ENCODE measurements around the gene CCDC158.
"Not testable (repeated sequence)": the region's sequence is repeated elsewhere in the genome, so short reads cannot be mapped to it uniquely, and the experiment has no call there.

CCDC158 gene

DNA sequence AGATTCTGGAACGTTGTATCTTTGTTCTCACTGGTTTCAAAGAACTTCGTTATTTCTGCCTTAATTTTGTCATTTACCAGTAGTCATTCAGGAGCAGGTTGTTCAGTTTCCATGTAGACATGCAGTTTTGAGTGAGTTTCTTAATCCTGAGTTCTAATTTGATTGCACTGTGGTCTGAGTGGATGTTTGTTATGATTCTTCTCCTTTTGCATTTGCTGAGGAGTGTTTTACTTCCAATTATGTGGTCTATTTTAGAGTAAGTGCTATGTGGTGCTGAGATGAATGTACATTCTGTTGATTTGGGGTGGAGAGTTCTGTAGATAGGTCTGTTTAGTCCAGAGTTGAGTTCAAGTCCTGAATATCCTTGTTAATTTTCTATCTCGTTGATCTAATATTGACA, 133.1 kb downstream of the CCDC158 start:
- H3K4me3 ChIP-seq; H3K9me3 ChIP-seq; DNase-seq (ENCODE audit: low spot score in 2 of 2); H3K4me1 ChIP-seq; H3K27me3 ChIP-seq (ENCODE audit: low read depth); in situ Hi-C loops (cut with MboI; ENCODE audit: low sequenced_read_pairs); H3K36me3 ChIP-seq (replicated peaks): not testable (repeated sequence)

DNA sequence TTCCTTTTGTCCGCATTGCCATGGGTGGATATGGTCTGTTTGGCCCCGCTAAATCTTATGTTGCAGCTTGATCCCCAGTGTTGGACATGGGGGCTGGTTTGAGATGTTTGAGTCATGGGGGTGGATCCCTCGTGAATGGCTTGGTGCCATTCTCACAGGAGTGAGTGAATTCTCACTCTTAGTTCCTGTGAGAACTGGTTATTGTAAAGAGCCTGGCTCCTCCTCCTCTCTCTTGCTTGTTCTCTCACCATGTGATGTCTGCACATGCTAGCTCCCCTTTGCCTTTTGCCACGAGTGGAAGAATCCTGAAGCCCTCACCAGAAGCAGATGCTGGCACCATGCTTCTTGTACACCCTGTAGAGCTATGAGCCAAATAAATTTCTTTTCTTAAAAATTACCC, 137.0 kb downstream of the CCDC158 start:
- Histone ChIP-seq H3K9me3 (0 out of 2 replicates have a peak, but pooled peaks cover 2% of the 10 kb centered on the region), H3K4me1 (no peaks in the 10 kb centered on the region), H3K36me3 (replicated peaks) (no peaks in the 10 kb centered on the region), H3K4me3 (no peak overlapping the region), H3K27me3 (ENCODE audit: low read depth) (no peaks in the 10 kb centered on the region)
- in situ Hi-C loops (cut with MboI; ENCODE audit: low sequenced_read_pairs) = no loop called here
- DNase-seq (ENCODE audit: low spot score in 2 of 2) = no peak

DNA sequence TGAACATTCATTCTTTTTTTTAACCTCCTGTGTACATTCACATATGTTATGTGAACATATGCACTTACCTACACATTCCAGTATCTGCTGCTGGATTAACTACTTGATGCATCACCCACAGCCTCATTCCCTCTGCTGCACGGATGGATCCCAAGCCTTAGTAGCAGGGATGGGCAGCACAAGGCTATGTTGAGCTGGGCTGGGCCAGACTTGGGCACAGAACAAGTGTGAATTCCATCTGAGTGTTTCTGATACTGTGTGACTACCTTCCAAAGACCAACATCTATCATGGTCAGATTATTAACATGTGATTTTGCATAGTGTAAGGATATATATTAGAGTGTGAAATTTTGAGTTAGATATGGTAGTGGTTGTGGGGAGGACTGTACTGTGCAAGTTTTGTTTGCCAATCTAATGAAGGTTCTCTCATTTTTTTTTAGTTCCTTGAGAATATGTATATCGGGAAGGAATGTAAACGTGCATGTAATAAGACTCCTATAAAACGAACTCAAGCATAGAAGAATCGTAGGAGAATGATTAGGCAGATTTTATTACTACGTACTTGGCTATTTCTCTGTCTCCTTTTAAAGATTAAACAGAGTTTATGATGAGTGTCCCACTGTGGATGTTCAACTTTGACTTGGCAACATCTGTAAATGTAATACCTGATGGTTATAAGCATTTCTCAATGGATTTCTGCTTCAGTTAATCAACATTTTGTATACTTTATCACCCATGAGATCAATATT, 137.8 kb downstream of the CCDC158 start:
- H3K9me3 ChIP-seq = 0 out of 2 replicates have a peak, but pooled peaks cover 2% of the 10 kb centered on the region
- in situ Hi-C loops (cut with MboI; ENCODE audit: low sequenced_read_pairs) = no loop called here
- no peak for DNase-seq (ENCODE audit: low spot score in 2 of 2)
- H3K4me3 ChIP-seq = no peak overlapping the region
- no peaks in the 10 kb centered on the region for H3K4me1 ChIP-seq
- no peaks in the 10 kb centered on the region for H3K27me3 ChIP-seq (ENCODE audit: low read depth)
- H3K36me3 ChIP-seq (replicated peaks) = no peaks in the 10 kb centered on the region

DNA sequence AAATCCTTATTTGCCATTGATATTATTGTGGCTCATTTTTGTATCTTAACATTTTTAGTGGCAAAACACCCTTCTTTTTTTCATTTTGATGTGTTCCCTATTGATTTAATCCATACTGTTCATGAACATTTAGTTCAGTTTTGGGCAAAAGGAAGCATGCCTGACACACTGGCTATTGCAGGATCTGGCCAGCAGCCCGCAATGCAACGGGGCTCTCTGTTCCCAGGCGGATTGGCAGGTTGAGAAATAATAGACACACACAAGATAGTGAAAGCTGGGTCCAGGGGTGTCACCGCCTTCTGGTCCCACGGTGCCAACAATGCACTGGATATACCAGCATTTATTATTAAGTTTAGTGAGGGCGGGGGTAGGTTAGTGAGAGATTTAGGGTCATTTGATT, 139.3 kb downstream of the CCDC158 start:
- H3K9me3 ChIP-seq; DNase-seq (ENCODE audit: low spot score in 2 of 2); H3K36me3 ChIP-seq (replicated peaks); H3K4me3 ChIP-seq; H3K4me1 ChIP-seq; in situ Hi-C loops (cut with MboI; ENCODE audit: low sequenced_read_pairs); H3K27me3 ChIP-seq (ENCODE audit: low read depth): not testable (repeated sequence)

DNA sequence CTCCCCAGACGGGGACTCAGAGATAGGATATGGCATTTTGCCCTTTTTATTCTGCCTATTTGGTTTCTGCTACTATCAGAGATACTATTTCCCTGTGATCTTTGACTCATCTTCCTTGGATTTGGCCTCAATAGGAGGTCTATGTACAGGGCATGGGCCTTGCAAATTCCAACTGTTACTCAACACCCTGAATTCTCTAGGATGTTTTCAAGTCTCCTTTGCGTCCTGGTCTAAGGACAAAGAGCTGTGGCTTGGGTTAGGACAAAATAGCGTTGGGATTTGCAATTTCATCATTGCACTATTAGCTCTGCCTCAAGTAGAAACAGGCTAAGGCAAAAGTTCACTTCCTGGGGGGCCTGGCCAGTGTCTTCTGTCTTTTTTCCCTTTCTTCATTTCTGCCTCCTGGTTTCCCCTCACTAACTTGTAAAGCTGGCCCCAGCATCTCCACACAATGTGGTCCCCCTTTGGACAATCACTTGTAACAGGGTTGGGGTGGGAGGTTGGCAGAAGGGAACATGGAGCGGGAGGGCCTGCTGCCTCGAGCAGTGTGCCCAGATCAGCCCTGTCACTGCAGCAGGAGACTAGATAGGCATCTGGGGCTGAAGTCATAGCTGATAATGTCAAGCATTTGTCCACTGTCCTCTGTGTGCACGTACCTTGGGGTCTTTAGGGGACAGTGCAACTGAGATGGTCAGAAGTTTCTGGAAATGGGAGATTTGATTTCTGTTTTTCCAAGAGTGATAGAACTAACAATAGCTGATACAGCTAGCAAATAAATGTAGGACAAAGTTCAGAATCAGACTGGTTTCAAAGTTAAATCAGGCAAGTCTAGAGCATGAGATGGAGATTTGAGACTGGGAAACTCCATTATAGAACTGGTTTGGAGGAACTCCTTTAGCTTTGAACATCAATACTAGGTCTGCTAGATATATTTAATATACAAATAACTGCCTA, 140.2 kb downstream of the CCDC158 start:
- in situ Hi-C loops (cut with MboI; ENCODE audit: low sequenced_read_pairs) = no loop called here
- H3K27me3 ChIP-seq (ENCODE audit: low read depth) = no peaks in the 10 kb centered on the region
- no peak for DNase-seq (ENCODE audit: low spot score in 2 of 2)
- H3K9me3 ChIP-seq = no peaks in the 10 kb centered on the region
- H3K4me1 ChIP-seq = no peaks in the 10 kb centered on the region
- H3K36me3 ChIP-seq (replicated peaks) = no peaks in the 10 kb centered on the region
- no peak overlapping the region for H3K4me3 ChIP-seq

DNA sequence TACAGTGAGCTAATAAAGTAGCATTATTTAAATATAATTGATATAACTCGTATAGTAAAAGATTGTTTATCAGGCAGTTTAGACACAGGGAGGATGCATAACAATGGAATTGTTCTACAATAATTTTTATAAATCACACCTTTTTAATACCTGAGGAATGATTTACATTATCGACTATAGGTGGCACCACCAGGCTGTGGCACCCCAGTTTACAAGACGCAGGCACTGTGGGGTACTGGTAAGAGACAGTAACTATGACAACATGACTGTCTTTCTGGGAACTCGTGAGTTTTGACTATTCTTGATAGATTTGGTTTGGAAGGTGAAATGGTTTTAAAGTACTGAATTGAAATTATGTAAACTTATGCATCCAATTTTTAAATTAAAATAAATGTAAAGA, 141.5 kb downstream of the CCDC158 start:
- H3K36me3 ChIP-seq (replicated peaks) = no peaks in the 10 kb centered on the region
- no peaks in the 10 kb centered on the region for H3K9me3 ChIP-seq
- no peak for DNase-seq (ENCODE audit: low spot score in 2 of 2)
- no peak overlapping the region for H3K4me3 ChIP-seq
- no peaks in the 10 kb centered on the region for H3K27me3 ChIP-seq (ENCODE audit: low read depth)
- H3K4me1 ChIP-seq = no peaks in the 10 kb centered on the region
- in situ Hi-C loops (cut with MboI; ENCODE audit: low sequenced_read_pairs) = no loop called here

DNA sequence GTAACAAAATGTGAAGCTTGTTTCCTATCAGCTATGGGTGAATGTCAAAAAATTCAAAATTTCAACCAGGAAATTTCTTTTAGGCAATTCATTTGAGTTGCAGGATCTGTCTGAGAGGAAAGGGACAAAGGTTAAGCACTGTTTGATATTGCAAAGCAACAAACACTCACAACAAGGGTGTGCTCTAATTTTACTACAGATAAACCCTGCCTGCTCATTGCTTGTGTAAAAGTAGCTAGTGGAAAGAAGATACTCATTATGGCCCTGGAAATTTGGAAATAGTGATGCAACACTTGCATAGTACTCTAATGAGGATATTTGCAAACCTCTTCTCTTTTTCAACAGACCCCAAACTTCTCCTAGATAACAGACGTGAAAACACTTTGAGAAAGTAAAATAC, 142.4 kb downstream of the CCDC158 start:
- H3K4me1 ChIP-seq = no peaks in the 10 kb centered on the region

DNA sequence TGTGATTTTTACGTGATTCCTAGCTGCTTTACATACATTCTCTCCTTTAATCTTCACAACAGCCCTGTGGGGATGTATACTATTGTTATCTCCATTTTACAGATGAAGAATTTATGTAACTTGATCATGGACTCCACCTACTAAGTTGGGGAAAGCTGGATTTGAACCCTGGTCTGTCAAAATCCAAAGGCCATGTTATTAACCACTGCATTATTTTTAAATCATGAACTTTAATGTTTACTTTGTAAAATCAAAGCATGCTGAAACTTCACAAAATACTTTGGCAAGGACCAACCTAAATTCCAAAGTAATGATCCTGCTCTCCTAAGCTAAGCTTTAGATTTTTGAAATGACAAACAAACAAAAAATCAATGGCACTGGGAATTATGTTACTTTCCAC, 143.3 kb downstream of the CCDC158 start:
- Histone ChIP-seq H3K4me1 (no peaks in the 10 kb centered on the region), H3K36me3 (replicated peaks) (no peaks in the 10 kb centered on the region), H3K9me3 (no peaks in the 10 kb centered on the region), H3K4me3 (no peak overlapping the region), H3K27me3 (ENCODE audit: low read depth) (no peaks in the 10 kb centered on the region; the same call in 1 of the 2 replicates)
- in situ Hi-C loops (cut with MboI; ENCODE audit: low sequenced_read_pairs) = no loop called here
- no peak for DNase-seq (ENCODE audit: low spot score in 2 of 2)

More for the DNA sequence above, 142.4 kb downstream of the CCDC158 start:
- Histone ChIP-seq H3K36me3 (replicated peaks) (no peaks in the 10 kb centered on the region), H3K9me3 (no peaks in the 10 kb centered on the region), H3K27me3 (ENCODE audit: low read depth) (no peaks in the 10 kb centered on the region), H3K4me3 (no peak overlapping the region)
- in situ Hi-C loops (cut with MboI; ENCODE audit: low sequenced_read_pairs) = no loop called here
- no peak for DNase-seq (ENCODE audit: low spot score in 2 of 2)

DNA sequence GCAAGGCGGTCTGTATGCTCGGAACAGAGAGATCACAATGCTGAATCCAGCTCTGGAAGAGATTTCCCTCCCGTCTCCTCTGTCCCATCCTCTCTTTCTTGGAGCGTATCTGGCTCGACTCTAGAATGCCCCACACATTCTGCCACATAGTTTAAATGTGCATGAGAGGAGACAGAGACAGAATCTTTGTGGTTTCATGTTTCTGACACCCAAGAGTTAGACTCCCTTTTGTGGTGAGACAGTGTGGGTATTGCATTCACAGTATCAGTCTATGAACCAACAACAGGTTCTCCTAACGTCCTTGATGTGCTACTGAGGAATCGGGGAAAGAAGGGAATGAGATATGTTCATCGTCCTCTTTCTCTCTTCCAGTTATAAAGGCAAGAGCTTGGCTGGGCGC, 144.1 kb downstream of the CCDC158 start:
- in situ Hi-C loops (cut with MboI; ENCODE audit: low sequenced_read_pairs) = no loop called here
- DNase-seq (ENCODE audit: low spot score in 2 of 2) = no peak
- H3K4me3 ChIP-seq = no peak overlapping the region

DNA sequence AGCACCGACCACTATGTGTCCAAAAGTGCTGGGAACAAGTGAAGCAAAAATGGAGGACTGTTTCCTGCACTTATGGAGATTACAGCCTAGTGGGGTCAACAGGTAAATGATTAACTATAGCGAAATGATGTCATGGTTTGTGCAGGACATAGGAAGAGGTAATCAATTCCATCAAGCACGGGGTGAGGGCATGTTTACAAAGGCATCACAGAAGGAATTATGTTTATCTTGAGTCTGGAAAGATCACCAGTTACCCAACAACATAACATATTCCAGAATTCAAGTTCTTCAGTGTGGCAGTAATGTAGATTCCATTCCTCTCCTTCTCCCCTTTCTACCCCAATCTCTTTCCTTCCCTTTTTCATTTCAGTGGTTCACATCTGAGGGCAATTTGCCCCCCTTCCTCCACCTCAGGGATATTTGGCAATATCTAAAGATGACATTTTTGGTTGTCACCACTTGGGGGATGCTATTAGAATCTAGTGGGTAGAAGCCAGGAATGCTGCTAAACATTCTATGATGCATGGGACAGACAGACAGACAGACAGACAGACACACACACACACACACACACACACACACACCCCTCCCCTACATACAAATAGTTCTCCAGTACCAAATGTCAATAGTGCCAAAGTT, 145.3 kb downstream of the CCDC158 start:
- in situ Hi-C loops (cut with MboI; ENCODE audit: low sequenced_read_pairs) = no loop called here
- no peak overlapping the region for H3K4me3 ChIP-seq
- H3K27me3 ChIP-seq (ENCODE audit: low read depth) = no peaks in the 10 kb centered on the region; the same call in 1 of the 2 replicates
- DNase-seq (ENCODE audit: low spot score in 2 of 2) = no peak
- H3K9me3 ChIP-seq = no peaks in the 10 kb centered on the region
- no peaks in the 10 kb centered on the region for H3K36me3 ChIP-seq (replicated peaks)
- no peaks in the 10 kb centered on the region for H3K4me1 ChIP-seq

More for the DNA sequence above, 144.1 kb downstream of the CCDC158 start:
- H3K4me1 ChIP-seq = no peaks in the 10 kb centered on the region
- H3K36me3 ChIP-seq (replicated peaks) = no peaks in the 10 kb centered on the region
- no peaks in the 10 kb centered on the region; the same call in 1 of the 2 replicates for H3K27me3 ChIP-seq (ENCODE audit: low read depth)
- no peaks in the 10 kb centered on the region for H3K9me3 ChIP-seq

DNA sequence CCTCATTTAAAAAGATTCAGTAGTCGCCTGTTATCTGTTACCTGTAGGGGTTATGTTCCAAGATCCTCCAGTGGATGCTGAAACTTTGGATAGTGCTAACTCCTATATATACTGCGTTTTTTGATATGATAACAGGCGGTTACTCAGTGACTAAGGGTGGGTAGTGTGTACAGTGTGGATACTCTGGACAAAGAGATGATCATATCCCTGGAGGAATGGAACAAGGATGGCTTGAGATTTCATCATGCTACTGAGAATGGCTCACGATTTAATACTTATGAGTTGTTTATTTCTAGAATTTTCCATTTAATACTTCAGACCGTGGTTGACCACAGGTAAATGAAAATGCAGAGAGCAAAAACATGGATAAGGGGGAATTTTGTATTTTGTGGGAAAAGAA, 147.9 kb downstream of the CCDC158 start:
- no peak for DNase-seq (ENCODE audit: low spot score in 2 of 2)
- in situ Hi-C loops (cut with MboI; ENCODE audit: low sequenced_read_pairs) = no loop called here

DNA sequence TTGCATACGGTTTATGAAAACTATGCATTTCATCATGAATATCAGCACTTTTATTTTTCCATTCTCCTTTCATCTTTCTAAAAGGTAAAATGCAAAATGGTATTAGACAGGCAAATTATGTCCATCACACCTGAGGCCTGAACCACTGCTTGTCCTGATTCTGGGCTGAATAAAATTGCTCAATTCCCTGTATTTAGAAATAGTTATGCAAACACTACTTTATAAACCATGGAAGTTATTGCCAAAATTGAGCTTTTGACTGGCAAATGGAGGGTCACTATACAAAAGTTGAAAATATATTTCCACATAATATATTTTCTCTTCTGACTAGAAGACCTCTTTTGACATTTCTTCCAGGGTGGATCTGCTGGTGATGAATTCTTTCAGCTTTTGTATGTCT, 148.4 kb downstream of the CCDC158 start:
- no peak overlapping the region for H3K4me3 ChIP-seq
- in situ Hi-C loops (cut with MboI; ENCODE audit: low sequenced_read_pairs) = no loop called here
- no peaks in the 10 kb centered on the region for H3K36me3 ChIP-seq (replicated peaks)
- no peaks in the 10 kb centered on the region; the same call in 1 of the 2 replicates for H3K27me3 ChIP-seq (ENCODE audit: low read depth)
- no peaks in the 10 kb centered on the region for H3K4me1 ChIP-seq
- H3K9me3 ChIP-seq = no peaks in the 10 kb centered on the region
- DNase-seq (ENCODE audit: low spot score in 2 of 2) = no peak

More for the DNA sequence above, 147.9 kb downstream of the CCDC158 start:
- Histone ChIP-seq H3K4me3 (no peak overlapping the region), H3K9me3 (no peaks in the 10 kb centered on the region), H3K36me3 (replicated peaks) (no peaks in the 10 kb centered on the region), H3K27me3 (ENCODE audit: low read depth) (no peaks in the 10 kb centered on the region; the same call in 1 of the 2 replicates), H3K4me1 (no peaks in the 10 kb centered on the region)

DNA sequence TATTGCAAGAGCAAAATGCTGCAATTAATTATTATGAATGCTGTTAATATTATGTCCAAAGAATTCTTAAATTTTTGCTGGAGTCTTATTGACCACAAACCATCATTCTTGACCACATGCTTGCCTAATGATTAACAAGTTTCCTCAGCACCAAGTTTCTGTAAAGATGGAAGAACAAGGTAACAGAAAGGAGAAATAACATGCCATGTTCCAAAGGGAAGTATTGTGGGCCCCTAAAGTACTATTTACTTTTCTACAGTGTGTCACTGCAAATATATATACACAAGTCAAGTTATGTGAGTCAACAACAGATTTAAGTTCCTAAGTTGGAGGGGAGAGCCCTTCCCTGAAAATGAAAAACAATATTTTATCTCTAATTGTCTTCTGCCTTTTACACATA, 148.9 kb downstream of the CCDC158 start:
- H3K4me1 ChIP-seq = no peaks in the 10 kb centered on the region
- no peaks in the 10 kb centered on the region; the same call in 1 of the 2 replicates for H3K27me3 ChIP-seq (ENCODE audit: low read depth)
- H3K36me3 ChIP-seq (replicated peaks) = no peaks in the 10 kb centered on the region
- DNase-seq (ENCODE audit: low spot score in 2 of 2) = no peak
- no peaks in the 10 kb centered on the region for H3K9me3 ChIP-seq
- in situ Hi-C loops (cut with MboI; ENCODE audit: low sequenced_read_pairs) = no loop called here
- H3K4me3 ChIP-seq = no peak overlapping the region
